HG03045 (cell line): ENCODE data around the gene NUP214.
"Not testable (repeated sequence)": the region's sequence is repeated elsewhere in the genome, so short reads cannot be mapped to it uniquely, and the experiment has no call there.

Experiments used
- ATAC-seq: cut with Tn5 transposase; IDR thresholded peaks from one replicate; pipeline ENCODE4 v1.9.1; 2021; ENCODE audit warnings: mild to moderate bottlenecking, moderate library complexity; ENCODE audit not compliant: unreplicated experiment

NUP214 gene

GRCh38 chr9:131257266-131258025 lies 132.1 kb downstream of the NUP214 start:
- ATAC-seq = no peak

- no peak for ATAC-seq
These were observed 132.8 kb downstream of the NUP214 start for GRCh38 chr9:131258186-131258585.

GRCh38 chr9:131258698-131259431 lies 133.5 kb downstream of the NUP214 start:
- no peak for ATAC-seq

DNA sequence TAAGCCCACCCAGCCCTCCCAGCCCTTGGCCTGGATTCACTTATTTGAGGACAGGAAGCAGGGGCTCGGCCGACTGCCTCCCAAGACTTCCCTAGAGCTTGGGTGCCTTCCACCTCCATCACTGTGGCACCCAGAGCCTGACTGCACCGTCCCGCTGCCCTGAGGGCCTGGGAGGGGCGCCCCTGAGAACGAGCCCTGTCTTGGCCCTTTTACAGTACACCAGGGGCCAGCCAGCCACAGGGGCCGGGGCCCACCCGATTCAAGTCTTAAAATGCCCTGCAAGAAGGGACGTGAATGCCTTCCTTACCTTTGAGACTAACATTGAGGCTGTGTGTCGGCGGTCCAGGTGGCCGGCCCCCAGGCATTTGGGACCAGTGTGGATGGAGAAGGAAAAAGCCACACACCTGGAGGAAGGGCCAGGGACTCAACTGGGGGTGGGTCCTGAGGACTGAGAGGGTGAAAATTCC lies 134.1 kb downstream of the NUP214 start:
- ATAC-seq = no peak

DNA sequence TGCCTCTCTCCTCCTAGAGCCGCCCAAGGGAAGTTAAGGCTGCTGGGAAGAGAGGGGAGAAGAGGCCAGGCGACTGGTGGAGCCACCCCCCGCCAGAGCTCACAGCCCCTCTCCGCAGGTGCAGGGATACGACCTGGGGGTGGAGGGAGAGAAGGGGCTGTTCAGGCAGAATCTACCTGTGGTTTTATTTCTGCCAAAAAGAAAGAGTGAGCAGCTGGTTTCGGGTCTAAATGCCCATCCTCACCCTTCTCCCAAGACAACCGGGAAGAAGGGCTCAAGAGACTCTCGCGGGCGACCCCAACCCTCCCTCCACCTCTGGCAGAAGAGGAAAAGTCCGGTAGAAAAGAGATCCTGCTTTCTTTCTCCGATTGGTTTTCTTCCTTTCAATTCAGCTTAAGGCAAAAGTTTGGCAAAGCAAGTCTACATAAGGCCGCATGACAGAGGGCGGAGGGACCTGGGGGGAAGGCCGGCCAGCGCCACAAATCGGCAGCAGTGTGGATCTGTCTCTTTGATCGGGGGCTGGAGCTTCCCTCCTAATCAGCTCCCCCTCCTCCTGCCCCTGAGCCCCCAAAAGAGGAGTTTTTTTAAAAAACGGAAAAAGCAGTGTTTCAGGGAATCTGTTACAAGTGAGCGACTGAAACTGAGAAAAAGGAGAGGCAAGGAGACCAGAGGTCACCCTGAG lies 134.7 kb downstream of the NUP214 start:
- ATAC-seq = no peak

DNA sequence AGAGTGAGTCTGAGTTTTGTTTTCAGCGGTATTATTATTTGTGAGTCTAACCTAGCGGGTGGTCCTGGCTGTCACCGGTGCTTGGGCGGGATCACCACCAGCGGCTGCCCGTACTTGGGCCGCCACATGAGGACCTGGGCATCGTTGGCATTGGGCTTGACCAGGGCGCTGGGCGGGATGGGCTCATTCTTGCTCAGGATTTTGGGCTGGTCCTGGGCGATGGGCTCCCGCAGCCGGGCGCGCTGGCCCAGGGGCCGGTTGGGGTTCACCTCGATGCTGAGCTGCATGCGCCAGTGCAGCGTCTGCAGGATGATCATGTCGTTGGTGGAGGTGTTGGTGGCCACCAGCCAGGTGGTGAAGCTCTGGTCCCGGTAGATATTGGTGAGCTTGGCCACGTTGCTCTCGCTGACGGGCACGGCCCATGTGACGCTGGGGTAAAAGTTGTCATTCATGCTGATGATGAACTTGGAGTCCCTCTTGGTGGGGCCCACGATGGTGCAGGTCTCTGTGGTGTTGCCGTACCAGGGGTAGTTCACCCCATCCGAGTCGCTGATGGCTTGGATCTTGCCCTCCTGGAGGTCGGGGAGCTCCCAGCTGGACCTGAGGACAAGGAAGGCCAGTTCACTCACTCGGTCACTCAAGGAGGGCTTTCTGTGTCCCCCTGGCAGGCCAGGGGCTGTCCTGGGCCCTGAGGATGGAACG lies 135.5 kb downstream of the NUP214 start:
- no peak for ATAC-seq

DNA sequence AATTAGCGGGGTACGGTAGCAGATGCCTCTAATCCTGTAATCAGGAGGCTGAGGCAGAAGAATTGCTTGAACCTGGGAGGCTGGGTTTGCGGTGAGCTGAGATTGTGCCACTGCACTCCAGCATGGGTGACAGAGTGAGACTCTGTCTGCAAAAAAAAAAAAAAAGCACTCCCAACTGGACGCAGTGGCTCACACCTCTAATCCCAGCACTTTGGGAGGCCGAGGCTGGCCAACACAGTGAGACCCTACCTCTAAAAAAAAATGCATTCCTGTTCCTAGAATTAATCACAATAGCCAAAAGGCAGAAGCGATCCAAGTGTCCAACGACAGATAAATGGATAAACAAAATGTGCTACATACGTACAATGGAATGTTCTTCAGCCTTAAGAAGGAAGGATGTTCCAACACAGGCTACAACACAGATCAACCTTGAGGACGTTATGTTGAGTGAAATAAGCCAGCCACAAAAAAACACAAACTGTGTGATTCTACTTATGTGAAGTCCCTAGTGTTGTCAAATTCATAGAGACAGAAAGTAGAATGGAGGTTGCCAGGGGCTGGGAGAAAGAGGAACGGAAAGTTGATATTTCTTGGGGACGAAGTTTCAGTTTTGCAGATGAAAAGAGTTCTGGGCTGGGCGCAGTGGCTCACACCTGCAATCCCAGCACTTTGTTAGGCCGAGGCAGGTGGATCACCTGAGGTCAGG lies 137.1 kb downstream of the NUP214 start:
- no peak for ATAC-seq

DNA sequence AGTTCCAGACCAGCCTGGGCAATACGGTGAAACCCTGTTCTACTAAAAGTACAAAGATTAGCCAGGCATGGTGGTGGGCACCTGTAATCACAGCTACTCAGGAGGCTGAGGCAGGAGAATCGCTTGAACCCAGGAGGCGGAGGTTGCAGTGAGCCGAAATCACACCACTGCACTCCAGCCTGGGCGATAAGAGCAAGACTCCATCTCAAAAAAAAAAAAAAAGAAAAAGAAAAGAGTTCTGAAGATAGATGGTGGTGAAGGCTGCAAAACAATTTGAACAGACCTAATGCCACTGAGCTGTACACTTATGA lies 137.6 kb downstream of the NUP214 start:
- ATAC-seq = not testable (repeated sequence)

GRCh38 chr9:131263701-131264100 lies 138.3 kb downstream of the NUP214 start:
- ATAC-seq = no peak

- ATAC-seq = no peak
These were observed 138.8 kb downstream of the NUP214 start for GRCh38 chr9:131264231-131264630.

DNA sequence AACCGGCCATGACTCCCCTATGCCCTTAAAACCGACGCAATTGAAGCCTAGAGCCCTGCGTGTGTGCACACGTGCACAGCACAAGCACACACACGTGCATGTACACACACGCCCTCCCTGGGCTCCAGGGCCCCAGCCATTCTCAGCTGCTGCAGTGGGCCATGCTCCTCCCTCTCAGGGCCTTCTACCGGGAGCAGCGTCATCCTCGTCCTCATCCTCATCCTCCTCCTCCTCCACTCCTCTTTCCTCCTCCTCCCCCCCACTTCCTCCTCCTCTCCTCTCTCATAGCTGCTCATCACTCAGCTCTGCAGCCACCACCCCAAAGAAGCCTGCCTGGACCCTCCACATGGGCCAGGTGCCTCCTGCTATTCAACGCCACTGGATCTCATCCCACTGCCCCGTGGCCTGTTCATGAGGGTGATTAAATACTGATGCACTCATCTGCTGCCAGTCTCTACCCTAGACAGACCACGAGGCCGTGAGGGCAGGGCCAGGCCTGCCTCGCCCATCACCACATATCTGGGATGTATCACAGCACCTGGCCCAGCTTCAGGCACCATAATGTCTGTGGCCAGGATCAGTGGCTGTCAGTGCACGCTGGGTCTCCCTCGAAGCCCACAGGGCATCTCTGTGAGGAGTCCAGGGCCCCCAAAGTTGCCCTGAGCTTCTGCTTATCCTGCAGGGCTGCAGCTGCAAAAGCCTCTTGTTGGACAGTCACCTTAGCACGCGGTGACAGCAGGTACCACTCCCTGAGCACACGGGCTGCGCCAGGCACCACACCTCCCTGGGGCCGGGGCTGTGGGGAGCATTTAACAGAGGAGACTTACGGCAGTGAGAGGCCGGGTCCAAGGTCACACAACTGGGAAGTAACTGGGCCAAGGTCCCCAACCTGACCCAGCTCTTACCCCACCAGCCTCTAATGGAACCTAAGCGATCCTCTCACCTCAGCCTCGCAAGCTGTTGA lies 141.2 kb downstream of the NUP214 start:
- ATAC-seq = no peak

DNA sequence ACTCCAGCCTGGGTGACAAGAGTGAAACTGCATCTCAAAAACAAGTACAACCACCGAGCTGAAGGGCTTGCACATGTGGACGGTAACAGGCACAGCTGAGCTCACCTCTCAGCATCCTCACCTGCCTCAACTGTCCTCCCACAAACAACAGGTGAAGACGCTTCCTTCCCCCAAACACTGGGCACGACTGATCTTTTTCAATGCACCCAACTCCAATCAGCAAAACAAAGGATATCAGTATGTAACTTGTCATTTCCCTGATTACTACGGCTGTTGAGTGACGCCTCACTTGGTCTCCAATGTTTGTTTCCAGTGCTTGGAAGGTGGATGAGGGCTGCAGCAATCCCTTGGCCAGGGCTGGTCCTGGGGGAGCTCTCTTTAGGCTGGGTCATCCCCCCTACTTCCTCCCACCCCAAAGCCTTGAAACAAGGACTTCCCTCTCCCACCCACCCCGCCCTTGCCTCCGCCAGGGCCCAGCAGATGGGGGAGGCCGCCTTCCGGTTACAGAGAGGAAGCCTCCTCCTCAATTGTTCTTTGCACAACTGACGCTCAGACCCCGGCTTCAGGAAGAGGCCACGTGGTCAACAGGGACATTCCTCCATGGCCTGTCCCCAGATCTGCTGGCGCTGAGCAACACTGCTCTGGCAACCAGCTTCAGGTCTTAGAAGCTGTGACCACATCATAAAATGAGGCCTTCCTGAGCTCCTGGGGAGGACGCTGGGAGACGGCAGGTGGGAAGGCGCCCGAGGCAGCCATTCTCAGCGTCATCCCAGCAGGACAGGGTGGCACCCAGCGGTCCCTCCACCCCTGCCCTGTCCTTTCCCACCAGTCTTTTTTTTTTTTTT lies 145.0 kb downstream of the NUP214 start:
- no peak for ATAC-seq

DNA sequence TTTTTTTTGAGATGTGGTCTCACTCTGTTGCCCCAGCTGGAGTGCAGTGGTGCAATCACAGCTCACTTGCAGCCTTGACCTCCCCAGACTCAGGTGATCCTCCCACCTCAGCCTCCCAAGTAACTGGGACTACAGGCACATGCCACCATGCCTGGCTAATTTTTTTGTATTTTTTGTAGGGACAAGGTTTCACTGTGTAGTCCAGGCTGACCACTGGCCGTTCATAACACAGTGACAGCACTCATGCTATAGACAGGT lies 145.6 kb downstream of the NUP214 start:
- not testable (repeated sequence) for ATAC-seq

GRCh38 chr9:131271506-131271931 lies 146.1 kb downstream of the NUP214 start:
- ATAC-seq = no peak

DNA sequence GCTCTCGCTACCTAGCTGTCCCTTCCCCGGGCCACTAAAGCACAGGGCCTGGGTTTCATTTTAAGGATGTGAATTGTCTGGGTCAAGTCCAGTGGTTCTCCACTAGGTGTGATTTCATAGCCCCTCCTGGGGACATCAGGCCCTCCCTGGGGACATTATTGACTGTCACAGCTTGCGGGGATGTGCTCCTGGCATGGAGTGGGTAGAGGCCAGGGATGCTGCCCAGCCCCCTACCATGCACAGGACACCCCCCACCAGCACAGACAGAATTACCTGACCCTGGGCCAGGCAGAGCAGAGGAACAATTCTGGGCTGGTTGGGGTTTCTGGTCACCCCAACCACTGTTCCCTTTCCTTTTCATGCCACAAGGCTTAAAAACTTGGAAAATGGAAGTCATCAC lies 146.8 kb downstream of the NUP214 start:
- no peak for ATAC-seq

GRCh38 chr9:131273146-131273855 lies 147.9 kb downstream of the NUP214 start:
- ATAC-seq = no peak

DNA sequence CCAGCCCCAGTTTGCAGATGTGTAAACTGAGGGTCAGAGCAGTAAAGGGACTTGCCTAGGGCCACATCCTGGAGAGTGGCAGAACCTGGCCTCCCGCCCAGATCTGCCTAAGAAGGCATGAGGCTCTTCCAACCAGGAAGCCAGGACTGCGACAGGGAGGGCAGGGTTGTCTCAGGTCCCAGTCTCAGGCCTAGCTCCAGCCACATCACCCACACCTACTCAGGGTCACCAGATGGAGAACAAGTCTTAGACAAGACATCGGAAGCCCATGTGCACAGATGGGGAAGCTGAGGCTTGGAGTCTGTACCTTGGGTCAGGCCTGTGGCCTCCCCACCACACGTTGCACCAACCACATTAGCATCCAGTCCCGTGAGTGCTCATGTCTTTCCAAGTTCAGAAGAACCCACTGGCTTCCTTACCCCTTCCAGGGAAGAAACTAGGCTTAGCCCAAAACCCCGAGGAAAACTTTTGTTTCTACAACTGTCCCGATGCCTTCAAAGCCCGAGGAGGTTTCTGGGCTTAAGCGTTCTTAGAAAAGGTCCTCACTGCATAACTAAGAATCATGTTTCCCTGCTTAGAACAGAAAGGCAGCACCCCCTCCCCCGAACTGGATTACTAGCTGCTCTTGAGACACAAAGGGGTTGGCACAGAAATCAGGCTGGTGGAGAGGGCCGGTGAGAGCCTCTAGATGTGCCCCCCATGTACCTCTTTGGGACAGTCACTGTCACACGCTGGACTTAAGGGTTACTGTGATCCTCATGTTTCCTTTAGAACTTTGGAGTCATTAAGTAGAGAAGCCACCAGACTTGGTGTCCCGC lies 148.7 kb downstream of the NUP214 start:
- no peak for ATAC-seq
